Measurements from ENCODE around the gene CARS1.

Gene CARS1

DNA sequence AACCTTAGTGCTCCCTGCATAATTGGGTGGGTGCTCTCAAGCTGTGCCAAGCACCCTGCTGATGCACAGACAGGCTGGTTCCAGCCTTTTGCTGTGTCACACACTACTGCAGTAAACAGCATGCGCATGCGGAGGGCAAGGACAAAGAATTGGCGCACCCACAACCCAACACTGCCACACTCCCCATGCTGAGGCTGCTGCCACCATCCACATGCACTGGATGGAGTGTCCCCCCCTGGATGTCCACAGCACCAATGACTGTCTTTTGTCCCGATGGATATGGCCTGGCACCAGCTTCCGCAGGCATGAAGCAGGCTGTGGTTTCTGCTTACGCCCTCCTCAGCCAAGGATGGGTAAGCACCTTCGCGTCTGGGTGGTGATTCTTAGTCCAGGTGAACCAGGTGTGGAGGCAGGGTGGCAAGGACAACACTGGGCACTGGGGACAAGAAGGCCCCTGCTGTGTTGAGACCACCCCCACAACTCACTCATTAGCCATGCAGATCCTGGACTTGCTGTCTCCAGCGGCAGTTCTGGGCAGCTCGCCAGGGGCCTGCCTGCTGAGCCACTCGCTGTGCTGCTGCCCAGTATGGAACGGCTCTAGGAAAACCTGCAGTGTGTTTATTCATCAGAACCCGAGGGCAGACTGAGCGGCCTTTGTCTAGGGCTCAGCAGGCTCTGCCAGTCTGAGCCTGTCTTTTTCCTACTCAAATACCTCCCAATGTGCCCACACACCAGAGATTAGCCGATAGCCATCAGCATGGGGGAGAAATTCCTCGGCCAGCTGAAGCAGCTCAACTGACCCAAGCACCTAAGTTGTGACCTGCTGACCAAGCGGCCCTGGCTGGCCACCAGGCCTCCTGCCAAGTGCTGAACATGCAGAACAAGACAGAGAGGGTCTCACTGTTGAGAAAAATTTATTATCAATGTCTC lies 56.9 kb downstream of the CARS1 start:
- H3K9me2 ChIP-seq (replicated peaks; ENCODE audit: control insufficient read depth, low read length), result no peaks in the 10 kb centered on the region
- H3F3A ChIP-seq (ENCODE audit: control insufficient read depth, insufficient read depth), result no peaks in the 10 kb centered on the region
- H3K9me3 ChIP-seq (ENCODE audit: control insufficient read depth, insufficient read depth, low read length), result no peaks in the 10 kb centered on the region
- no peaks in the 10 kb centered on the region for H3K79me2 ChIP-seq (ENCODE audit: control insufficient read depth, low read length)
- no peaks in the 10 kb centered on the region for H4K20me1 ChIP-seq (ENCODE audit: control insufficient read depth, insufficient read depth, low read depth, low read length)
- H3K4me2 ChIP-seq (ENCODE audit: low read length), result no peak overlapping the region
- H3K4me3 ChIP-seq (ENCODE audit: low read length), result no peak overlapping the region
- TF ChIP-seq, protein P1, sequence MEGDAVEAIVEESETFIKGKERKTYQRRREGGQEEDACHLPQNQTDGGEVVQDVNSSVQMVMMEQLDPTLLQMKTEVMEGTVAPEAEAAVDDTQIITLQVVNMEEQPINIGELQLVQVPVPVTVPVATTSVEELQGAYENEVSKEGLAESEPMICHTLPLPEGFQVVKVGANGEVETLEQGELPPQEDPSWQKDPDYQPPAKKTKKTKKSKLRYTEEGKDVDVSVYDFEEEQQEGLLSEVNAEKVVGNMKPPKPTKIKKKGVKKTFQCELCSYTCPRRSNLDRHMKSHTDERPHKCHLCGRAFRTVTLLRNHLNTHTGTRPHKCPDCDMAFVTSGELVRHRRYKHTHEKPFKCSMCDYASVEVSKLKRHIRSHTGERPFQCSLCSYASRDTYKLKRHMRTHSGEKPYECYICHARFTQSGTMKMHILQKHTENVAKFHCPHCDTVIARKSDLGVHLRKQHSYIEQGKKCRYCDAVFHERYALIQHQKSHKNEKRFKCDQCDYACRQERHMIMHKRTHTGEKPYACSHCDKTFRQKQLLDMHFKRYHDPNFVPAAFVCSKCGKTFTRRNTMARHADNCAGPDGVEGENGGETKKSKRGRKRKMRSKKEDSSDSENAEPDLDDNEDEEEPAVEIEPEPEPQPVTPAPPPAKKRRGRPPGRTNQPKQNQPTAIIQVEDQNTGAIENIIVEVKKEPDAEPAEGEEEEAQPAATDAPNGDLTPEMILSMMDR (IDR thresholded peaks at IDR 0.05; ENCODE audit: low read depth, low read length, poor library complexity, severe bottlenecking), result no peak
- TF ChIP-seq EZH2phosphoT487 (IDR thresholded peaks at IDR 0.05; ENCODE audit: borderline replicate concordance, low read length), result no peak
- no peak overlapping the region for H3K27ac ChIP-seq (ENCODE audit: low read depth, low read length)
- no peaks in the 10 kb centered on the region for H3K27me3 ChIP-seq (ENCODE audit: control insufficient read depth, low read length)
- peaks cover 35% of the 10 kb centered on the region for H3K36me3 ChIP-seq (ENCODE audit: control insufficient read depth, low read length)
- no peaks in the 10 kb centered on the region for H3K4me1 ChIP-seq (ENCODE audit: control insufficient read depth, low read length)

DNA sequence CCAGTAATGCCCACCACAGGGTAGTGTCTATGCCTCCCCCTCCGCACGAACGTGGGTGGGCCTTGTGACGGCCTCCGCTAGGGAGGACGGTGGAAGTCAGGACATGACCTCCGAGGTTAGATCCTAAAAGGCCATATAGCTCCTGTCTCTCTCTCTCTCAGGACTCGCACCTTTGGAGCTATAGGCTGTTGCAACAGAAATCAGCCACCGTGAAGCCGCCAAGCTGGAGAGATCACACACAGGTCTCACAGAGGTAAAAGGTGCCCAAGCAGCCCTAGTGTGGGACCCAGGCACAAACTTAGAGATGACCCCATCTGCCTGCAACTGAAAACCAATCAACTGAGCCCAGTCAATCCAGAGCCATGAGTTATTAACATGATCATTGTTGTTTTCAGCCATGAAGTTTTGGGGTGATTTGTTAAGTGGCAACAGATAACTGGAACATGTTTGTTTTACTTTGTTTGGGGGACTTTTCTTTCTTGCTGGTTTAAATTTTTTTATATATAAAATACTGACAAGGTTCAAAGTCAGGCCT lies 57.7 kb downstream of the CARS1 start:
- peaks cover 34% of the 10 kb centered on the region for H3K36me3 ChIP-seq (ENCODE audit: control insufficient read depth, low read length)
- no peak overlapping the region for H3K27ac ChIP-seq (ENCODE audit: low read depth, low read length)
- no peaks in the 10 kb centered on the region for H3K27me3 ChIP-seq (ENCODE audit: control insufficient read depth, low read length)
- H3K79me2 ChIP-seq (ENCODE audit: control insufficient read depth, low read length), result no peaks in the 10 kb centered on the region
- no peaks in the 10 kb centered on the region for H3K9me2 ChIP-seq (replicated peaks; ENCODE audit: control insufficient read depth, low read length)
- H3K4me1 ChIP-seq (ENCODE audit: control insufficient read depth, low read length), result peaks cover 1% of the 10 kb centered on the region
- no peaks in the 10 kb centered on the region for H3K9me3 ChIP-seq (ENCODE audit: control insufficient read depth, insufficient read depth, low read length)
- H3F3A ChIP-seq (ENCODE audit: control insufficient read depth, insufficient read depth), result no peaks in the 10 kb centered on the region
- no peaks in the 10 kb centered on the region for H4K20me1 ChIP-seq (ENCODE audit: control insufficient read depth, insufficient read depth, low read depth, low read length)
- H3K4me3 ChIP-seq (ENCODE audit: low read length), result no peak overlapping the region
- TF ChIP-seq EZH2phosphoT487 (IDR thresholded peaks at IDR 0.05; ENCODE audit: borderline replicate concordance, low read length), result no peak
- TF ChIP-seq, protein P1 (IDR thresholded peaks at IDR 0.05; ENCODE audit: low read depth, low read length, poor library complexity, severe bottlenecking), result no peak
- H3K4me2 ChIP-seq (ENCODE audit: low read length), result no peak overlapping the region

DNA sequence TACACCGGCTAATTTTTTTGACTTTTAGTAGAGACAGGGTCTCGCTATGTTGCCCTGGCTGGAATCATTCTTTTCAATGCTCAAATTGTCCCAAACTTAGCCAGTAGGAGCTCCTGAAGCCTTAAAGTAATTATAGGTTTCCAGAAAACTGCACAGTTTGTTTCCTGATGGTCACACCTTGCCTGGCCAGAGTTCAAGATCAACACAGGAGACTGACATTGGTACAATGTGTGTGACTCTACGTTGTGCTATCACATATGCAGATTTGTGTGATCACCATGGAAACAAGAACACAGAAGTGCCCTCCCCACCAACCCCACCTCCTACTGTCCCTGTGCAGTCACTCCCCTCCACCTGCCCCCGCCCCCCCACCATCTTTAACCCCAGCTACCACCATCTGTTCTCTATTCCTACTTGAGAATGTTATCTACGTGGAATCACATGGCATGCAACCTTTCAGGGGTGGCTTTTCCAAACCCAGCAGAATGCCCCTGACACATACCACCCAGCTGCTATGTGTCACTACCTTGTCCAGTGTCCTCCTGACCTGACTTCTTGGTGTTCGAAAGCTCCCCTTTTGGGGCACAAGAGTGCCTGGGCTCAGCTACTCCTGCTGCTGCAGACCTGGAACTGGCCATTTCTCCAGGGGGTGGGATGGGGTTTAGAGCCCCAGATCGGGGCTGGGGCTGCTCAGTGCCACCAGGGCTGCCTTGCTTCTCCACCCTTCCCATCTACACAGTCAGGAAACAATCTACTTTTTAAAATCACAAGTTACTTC lies 59.0 kb downstream of the CARS1 start:
- no peaks in the 10 kb centered on the region for H4K20me1 ChIP-seq (ENCODE audit: control insufficient read depth, insufficient read depth, low read depth, low read length)
- H3K4me3 ChIP-seq (ENCODE audit: low read length), result no peak overlapping the region
- no peaks in the 10 kb centered on the region; the same call in 1 of the 2 replicates for H3K79me2 ChIP-seq (ENCODE audit: control insufficient read depth, low read length)
- H3K9me2 ChIP-seq (replicated peaks; ENCODE audit: control insufficient read depth, low read length), result no peaks in the 10 kb centered on the region
- H3K4me1 ChIP-seq (ENCODE audit: control insufficient read depth, low read length), result peaks cover 11% of the 10 kb centered on the region
- no peaks in the 10 kb centered on the region for H3K9me3 ChIP-seq (ENCODE audit: control insufficient read depth, insufficient read depth, low read length)
- no peak overlapping the region for H3K4me2 ChIP-seq (ENCODE audit: low read length)
- H3K36me3 ChIP-seq (ENCODE audit: control insufficient read depth, low read length), result peaks cover 24% of the 10 kb centered on the region
- H3F3A ChIP-seq (ENCODE audit: control insufficient read depth, insufficient read depth), result peaks cover 3% of the 10 kb centered on the region; the same call in 1 of the 2 replicates
- TF ChIP-seq, protein P1 (IDR thresholded peaks at IDR 0.05; ENCODE audit: low read depth, low read length, poor library complexity, severe bottlenecking), result no peak
- TF ChIP-seq EZH2phosphoT487 (IDR thresholded peaks at IDR 0.05; ENCODE audit: borderline replicate concordance, low read length), result no peak
- no peaks in the 10 kb centered on the region for H3K27me3 ChIP-seq (ENCODE audit: control insufficient read depth, low read length)
- H3K27ac ChIP-seq (ENCODE audit: low read depth, low read length), result no peak overlapping the region

Data from DOHH2 (cell line).